Left renal pelvis (tissue), 4 donors: ENCODE measurements around the gene GNPAT. TPM values are rescaled to one million over a fixed set of nuclear protein-coding genes. Genes with fewer than 3 reads are reported as not detected.

Experiments
- DNase-seq, 4 donors: peaks; one replicate each; pipeline ENCODE4 v3.0.0-alpha.2; 2013; ENCODE audit warnings: low read depth in 4 of 4, low spot score in 3 of 4
- polyA plus RNA-seq, 4 donors: library from polyadenylated mRNA; unstranded; fragments of 120-200 nt; gene quantifications; one replicate each; pipeline ENCODE4 v1.2.1, GENCODE V29; 2013; ENCODE audit not compliant: insufficient read length in 4 of 4

The GNPAT gene
- polyA plus RNA-seq: 10 to 100 TPM; 45.9 to 77.0 (median 67.9) TPM

- DNase-seq: peak; percentile 67 to 74 (median 70)
Measured at GRCh38 chr1:231240883-231241735, at the start of gene GNPAT. Gene GNPAT, plus strand, starts transcription at chr1:231241212. Its CDS starts 167 bp downstream, at chr1:231241379.

DNA sequence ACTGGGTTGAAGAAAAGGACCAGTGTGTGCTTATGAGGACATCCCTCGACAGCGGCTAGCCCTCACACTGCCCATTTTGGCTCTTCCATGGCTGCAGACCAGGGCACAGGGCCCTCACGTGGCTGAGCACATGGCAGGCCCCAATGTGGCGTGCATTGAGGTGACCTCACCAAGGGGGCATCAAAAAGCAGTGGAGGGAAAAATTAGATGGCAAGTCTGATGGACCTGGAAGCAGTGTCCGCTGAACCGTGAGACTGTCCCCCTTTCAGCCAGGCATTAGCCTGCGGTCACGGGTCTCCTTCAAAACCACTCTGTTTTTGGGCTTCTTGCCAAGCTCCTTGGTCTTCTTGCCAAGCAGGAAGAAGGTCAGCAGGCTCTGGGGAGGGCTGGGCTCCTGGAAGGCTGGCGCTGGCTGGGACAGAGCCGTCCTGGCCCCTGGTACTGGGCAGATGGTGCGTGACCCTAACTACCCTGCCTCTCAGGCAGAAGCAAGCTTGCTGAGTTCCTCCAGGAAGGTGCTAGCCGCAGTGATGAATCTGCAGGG is 48.3 kb upstream of the GNPAT start:
- DNase-seq: peak; percentile 26 to 50 (median 44)

- DNase-seq: peak in 1 of 4 donors; percentile 6
Measured at GRCh38 chr1:231193710-231194340, 47.2 kb upstream of the GNPAT start.

DNA sequence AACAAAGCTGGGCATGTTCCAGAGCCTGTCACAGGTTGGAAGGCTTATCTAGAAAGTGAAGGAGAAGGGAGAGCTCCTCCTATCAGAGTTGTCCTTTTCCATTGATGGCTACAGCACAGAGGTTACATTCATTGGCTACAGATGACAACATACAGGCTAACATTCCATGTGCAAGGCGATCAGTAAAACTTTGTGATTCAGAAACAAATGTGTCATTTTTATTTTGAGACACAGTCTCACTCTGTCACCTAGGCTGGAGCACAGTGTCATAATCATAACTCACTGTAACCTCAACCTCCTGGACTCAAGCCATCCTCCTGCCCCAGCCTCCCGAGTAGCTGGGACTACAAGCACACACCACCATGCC is 46.6 kb upstream of the GNPAT start:
- DNase-seq: no peak

GRCh38 chr1:231194843-231195516 is 46.0 kb upstream of the GNPAT start:
- DNase-seq: no peak

DNA sequence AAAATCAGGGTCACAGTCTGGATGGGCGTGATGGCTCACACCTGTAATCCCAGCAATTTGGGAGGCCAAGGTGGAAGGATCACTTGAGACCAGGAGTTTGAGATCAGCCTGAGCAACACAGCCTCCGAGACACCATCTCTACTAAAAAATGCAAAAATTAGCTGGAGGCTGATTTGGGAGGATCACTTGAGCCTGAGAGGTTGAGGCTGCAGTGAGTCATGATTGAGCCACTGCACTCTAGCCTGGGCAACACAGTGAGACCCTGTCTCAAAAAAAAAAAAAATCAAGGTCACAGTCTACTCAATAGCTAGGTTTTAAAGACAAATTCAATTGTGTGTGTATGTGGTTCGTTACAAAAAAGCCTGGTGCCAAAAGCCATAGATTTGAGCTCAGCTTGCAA is 44.7 kb upstream of the GNPAT start:
- DNase-seq: no peak

GRCh38 chr1:231196728-231197127 is 44.3 kb upstream of the GNPAT start:
- no peak for DNase-seq

- DNase-seq: no peak
Measured at GRCh38 chr1:231199868-231200267, 41.1 kb upstream of the GNPAT start.

DNA sequence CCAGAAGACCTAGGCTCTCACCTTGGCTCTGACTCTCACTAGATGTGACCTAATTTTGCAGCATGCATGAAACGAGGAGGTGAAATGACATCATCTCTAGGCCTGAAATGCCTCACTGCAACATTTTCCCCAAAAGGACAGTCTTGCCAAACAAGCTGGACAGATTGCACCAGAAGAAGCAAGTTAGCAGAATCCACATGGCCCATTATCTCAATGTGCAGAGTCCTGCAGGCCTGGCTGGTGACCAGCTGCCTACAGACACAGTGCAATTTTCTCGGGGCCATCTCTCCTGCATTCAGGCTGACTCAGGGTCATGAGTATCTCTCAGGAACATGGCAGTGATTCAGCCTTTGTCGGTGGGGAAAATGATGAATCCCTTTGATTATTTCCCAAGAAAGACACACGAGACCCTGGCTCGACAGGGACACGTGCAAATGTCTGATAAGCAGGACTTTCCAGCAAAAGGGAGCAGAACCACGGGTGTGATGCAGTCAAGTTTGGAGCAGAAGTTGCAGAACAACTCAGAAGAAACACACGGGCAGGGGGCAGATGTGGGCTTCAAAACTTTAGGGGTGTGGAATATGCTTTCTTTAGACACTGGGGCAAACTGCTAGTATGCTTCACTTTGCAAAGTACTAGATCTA is 40.5 kb upstream of the GNPAT start:
- DNase-seq: no peak

DNA sequence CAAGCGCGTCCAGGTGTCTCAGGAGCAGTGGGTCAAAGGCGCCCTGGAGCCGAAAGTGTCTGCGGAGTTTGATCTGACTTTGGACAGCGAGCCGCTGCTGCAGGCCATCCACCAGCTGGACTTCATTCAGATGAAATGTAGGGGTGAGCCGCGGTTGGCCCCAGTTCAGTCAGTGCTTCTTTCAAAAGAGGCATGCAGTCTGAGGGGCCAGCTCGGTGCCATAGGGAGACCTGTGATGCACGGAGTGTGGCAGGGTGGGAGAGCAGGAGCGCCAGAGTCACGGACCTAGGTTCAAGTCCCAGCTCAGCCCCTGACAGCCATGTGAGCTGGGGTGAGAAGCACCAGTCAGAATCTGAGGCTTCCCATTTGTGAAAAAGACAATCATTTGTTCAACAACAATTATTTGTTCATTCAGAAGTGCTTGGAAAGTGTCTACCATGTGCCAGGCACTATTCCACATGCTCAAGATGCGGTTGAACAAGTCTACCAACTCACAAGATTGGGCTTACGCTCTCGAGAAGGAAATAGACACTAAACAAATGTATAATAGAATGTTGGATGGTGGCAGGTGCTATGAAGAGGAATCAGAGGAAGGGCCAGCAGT is 39.5 kb upstream of the GNPAT start:
- no peak for DNase-seq

GRCh38 chr1:231201979-231202633 is 38.9 kb upstream of the GNPAT start:
- DNase-seq: no peak

- DNase-seq: no peak
Measured at GRCh38 chr1:231203259-231204057, 37.6 kb upstream of the GNPAT start.

DNA sequence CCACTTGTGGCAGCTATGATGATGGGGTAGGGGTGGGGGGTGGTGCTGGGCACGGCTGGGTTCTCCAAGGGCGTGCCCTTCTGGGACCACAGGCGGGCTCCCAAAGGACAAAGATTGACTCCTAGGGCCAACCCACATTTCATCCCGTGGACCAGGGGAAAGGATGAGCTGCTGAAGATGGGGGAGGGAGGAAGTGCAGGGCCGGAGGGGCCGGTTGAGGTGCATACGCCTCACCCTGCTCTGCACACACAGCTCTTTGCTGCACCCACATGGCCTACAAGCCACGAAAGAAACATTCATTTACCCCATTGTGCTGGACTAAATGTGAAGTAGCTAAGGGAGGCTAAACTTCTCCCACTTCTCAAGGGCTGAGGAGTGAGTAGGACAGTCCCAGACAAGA is 34.2 kb upstream of the GNPAT start:
- no peak for DNase-seq

DNA sequence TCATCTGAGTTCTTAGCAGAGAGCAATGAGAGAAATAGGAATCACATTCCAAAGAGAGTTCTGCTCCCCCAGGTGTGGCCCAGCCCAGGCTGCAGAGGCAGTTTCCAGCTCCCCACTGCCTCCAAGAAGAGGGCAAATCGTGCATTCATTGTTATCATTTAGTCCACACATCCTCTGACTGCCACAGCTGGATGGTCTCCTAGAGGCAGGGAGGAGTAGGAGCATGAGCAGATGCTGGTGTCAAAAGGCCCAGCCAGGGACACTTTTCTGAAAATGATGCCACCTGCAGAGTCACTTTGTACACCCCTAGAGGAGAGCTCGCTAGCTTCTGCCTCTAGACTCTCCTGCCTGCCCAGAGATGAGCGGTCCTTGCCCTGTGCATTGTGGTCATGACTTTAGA is 33.6 kb upstream of the GNPAT start:
- no peak for DNase-seq

DNA sequence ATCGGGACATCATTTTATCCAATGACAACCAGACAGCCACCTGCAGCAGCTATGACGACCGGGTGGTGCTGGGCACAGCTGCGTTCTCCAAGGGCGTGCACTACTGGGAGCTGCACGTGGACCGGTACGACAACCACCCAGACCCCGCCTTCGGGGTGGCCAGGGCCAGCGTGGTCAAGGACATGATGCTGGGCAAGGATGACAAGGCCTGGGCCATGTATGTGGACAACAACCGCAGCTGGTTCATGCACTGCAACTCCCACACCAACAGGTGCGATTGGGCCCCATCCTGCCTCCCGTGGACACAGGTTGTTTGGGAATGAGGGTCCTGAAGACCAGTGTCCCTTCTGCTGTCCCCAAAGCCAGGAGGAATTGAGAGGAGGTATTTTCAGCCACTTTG is 32.0 kb upstream of the GNPAT start:
- DNase-seq: no peak

GRCh38 chr1:231209531-231209930 is 31.5 kb upstream of the GNPAT start:
- DNase-seq: no peak

DNA sequence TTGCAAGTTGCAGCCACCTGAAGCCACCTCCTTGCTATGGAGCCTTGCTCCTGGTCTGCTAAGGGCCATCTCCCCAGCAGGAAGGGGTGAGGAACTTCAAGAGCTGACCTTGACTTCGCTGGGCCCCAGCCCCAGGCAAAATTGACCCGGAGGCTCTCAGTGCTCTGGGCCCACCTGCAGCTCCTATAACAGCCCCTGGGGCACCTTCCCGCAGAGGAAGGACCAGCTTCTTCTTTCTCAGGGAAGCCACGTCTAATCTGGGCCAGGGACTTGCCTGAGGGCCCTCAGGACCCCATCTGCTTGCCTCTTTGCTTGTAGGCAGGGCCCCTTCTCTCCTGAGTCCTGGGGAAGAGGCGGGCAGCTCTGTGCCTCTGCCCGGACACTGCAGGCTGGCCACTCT is 30.9 kb upstream of the GNPAT start:
- no peak for DNase-seq

DNA sequence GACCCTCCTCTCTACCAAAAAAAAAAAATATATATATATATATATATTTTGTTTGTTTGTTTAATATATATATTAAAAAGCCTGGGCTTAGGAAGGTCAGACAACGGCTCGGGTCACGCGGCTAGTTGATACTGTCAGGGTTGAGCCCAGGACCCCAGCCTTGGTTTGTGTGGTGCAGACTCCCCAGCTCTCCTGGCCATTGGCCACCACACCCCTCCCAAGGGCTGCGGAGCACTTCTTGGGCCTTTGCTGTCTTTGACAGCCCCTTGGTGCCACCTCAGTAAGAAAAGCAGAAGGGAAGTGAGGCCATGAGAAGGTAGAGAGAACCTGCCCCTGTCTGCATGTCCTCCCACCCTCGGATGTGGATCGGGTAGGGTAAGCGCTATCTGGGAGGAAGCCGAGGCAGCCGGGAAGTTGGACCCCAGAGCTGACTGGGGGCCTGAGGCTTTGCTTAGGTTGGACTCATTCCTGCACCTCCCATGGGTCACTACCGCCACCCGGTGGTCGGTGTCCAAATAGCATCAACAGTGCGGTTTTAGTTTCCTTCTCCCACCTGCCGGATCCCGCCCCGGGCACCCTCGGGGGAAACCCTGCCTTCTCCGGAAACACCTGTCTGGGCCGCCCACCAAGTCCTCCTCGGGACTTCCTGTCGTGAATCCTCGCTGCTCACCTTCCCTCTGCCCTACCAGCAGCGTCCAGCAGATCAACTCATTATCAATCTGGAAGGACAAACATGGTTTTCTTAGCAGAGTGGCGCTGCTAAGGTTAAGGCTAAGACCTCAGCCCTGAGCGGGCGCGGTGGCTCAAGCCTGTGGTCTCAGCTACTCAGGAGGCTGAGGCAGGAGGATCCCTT is 29.8 kb upstream of the GNPAT start:
- peak; percentile 57 to 74 (median 62) for DNase-seq
